Activated CD4-positive, alpha-beta T cell treated with anti-CD3 and anti-CD28 coated beads, Interleukin-2, amount 10 ng/mL, durations not matched to agents 24 days and 14 days (primary cell): Measurements from ENCODE around the gene EIF3I. TPM values are rescaled to one million over a fixed set of nuclear protein-coding genes. Genes with fewer than 3 reads are reported as not detected.

Source experiments
- DNase-seq: peaks from one replicate; pipeline ENCODE4 v3.0.0; 2022
- H3K27ac Mint-ChIP-seq: one replicate; pipeline ENCODE4 v1.8.0; 2022; ENCODE audit warnings: mild to moderate bottlenecking, mixed read lengths
- H3K27me3 Mint-ChIP-seq: one replicate; pipeline ENCODE4 v1.8.0; 2022; ENCODE audit warnings: mixed read lengths
- H3K36me3 Mint-ChIP-seq: one replicate; pipeline ENCODE4 v1.8.0; 2022; ENCODE audit warnings: low read depth, mild to moderate bottlenecking, mixed read lengths
- H3K4me1 Mint-ChIP-seq: one replicate; pipeline ENCODE4 v1.8.0; 2021; ENCODE audit warnings: mixed read lengths
- H3K4me3 Mint-ChIP-seq: one replicate; pipeline ENCODE4 v1.8.0; 2022; ENCODE audit warnings: mild to moderate bottlenecking, moderate library complexity, mixed read lengths
- H3K9me3 Mint-ChIP-seq: one replicate; pipeline ENCODE4 v1.8.0; 2021; ENCODE audit warnings: mixed read lengths
- intact Hi-C: fragments of 100-400 bp; cut with micrococcal nuclease; formaldehyde crosslinking; loops from one replicate; pipeline ENCODE4 v1.15.1; 2023
- total RNA-seq: library from RNA; stranded (reverse); gene quantifications from 2 replicates; pipeline ENCODE4 v1.2.3, GENCODE V29; 2022

EIF3I gene
- total RNA-seq, 1 donor from 2014 or later = 304 TPM

- intact Hi-C loops = no loop called here
- H3K27me3 Mint-ChIP-seq = no peaks in the 10 kb centered on the region
These were observed 34.4 kb upstream of the EIF3I start for GRCh38 chr1:32187850-32188249.

GRCh38 chr1:32192220-32192948, 29.8 kb upstream of the EIF3I start:
- Mint-ChIP-seq H3K27me3 (no peaks in the 10 kb centered on the region), H3K36me3 (peaks cover 86% of the 10 kb centered on the region), H3K4me1 (peaks cover 51% of the 10 kb centered on the region), H3K4me3 (no peak overlapping the region), H3K9me3 (no peaks in the 10 kb centered on the region), H3K27ac (no peak overlapping the region)
- intact Hi-C loops = no loop called here
- DNase-seq = no peak

More at GRCh38 chr1:32187850-32188249, 34.4 kb upstream of the EIF3I start:
- H3K4me1 Mint-ChIP-seq = peaks cover 38% of the 10 kb centered on the region
- H3K27ac Mint-ChIP-seq = no peak overlapping the region
- peaks cover 75% of the 10 kb centered on the region for H3K36me3 Mint-ChIP-seq
- no peak overlapping the region for H3K4me3 Mint-ChIP-seq
- no peak for DNase-seq
- H3K9me3 Mint-ChIP-seq = no peaks in the 10 kb centered on the region

GRCh38 chr1:32194984-32195383, 27.2 kb upstream of the EIF3I start:
- no peak overlapping the region for H3K27ac Mint-ChIP-seq
- no peaks in the 10 kb centered on the region for H3K9me3 Mint-ChIP-seq
- H3K4me3 Mint-ChIP-seq = peak overlapping the region; percentile 12
- peaks cover 64% of the 10 kb centered on the region for H3K4me1 Mint-ChIP-seq
- intact Hi-C loops = no loop called here
- DNase-seq = no peak
- H3K27me3 Mint-ChIP-seq = no peaks in the 10 kb centered on the region
- peaks cover 73% of the 10 kb centered on the region for H3K36me3 Mint-ChIP-seq

GRCh38 chr1:32195531-32195930, 26.7 kb upstream of the EIF3I start:
- Mint-ChIP-seq H3K4me3 (peak overlapping the region; percentile 51), H3K9me3 (no peaks in the 10 kb centered on the region), H3K27ac (no peak overlapping the region), H3K36me3 (peaks cover 72% of the 10 kb centered on the region), H3K4me1 (peaks cover 69% of the 10 kb centered on the region), H3K27me3 (no peaks in the 10 kb centered on the region)
- no peak for DNase-seq
- intact Hi-C loops = no loop called here

DNA sequence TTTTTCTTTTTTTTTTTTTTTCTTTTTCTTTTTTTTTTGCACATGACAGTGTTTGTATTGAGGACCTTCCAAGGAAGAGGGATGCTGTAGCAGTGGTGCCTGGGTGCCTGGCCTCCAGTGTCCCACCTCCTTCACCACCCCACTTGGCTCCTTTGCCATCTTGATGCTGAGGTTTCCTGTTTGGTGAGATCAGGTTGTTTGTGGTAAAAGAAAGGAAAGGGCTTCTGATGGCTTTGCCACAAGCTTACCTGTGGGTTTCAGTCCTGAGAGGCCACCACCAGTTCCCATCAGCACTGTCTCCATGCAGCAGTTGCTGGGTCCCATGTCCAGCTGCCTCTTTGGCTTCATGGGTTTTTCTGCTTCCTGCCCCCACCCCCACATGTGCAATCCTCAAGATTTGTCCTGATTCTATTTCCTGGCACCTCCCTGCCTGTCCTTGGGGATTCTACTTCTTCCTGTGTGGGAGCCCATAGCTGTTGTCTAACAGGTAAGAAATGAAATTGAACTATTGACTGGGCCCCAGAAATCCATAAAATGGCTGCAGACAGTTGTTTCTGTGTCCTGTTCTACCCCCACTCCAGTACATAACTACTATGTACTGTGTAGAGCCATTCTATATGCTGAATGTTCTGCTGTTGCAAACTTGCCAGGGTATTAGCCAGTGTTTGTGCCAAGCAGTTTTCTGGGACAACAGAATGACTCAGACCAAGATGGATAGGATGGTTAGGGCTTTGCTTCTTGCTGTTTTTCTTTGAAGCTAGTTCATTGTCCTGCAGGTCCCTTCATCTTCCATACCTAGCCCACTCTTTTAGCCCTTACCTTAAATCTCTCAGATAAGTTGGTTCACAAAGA, 26.0 kb upstream of the EIF3I start:
- Mint-ChIP-seq H3K36me3 (peaks cover 69% of the 10 kb centered on the region), H3K27me3 (no peaks in the 10 kb centered on the region), H3K9me3 (no peaks in the 10 kb centered on the region), H3K4me3 (peak overlapping the region; percentile 51), H3K4me1 (peaks cover 69% of the 10 kb centered on the region), H3K27ac (peak overlapping the region; percentile 78)
- peak; percentile 78 for DNase-seq
- intact Hi-C loops = no loop called here

DNA sequence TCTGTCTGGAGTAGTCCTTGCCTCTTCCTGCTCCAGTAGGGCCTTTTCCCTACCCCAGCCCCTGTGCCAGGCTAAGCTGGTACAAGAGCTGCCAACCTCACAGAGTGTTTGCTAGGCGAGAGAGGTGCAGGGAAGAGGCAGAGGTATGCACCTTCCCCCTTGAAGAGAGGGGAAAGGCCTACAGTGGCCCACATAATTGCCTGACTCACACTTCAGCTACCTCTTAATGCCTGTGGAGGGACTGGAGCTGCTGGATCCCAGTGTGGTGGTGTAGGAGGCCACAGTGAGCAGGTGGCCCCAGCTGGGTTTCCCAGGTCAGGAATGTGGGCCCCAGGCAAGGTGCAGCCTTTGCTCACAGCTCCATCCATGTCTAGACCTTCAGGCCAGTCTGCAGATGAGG, 25.1 kb upstream of the EIF3I start:
- no peak for DNase-seq
- intact Hi-C loops = no loop called here
- Mint-ChIP-seq H3K27me3 (no peaks in the 10 kb centered on the region), H3K4me1 (peaks cover 73% of the 10 kb centered on the region), H3K27ac (peak overlapping the region; percentile 45), H3K36me3 (peaks cover 66% of the 10 kb centered on the region), H3K9me3 (no peaks in the 10 kb centered on the region), H3K4me3 (peak overlapping the region; percentile 18)

- DNase-seq = no peak
- intact Hi-C loops = no loop called here
- Mint-ChIP-seq H3K36me3 (peaks cover 59% of the 10 kb centered on the region), H3K27me3 (no peaks in the 10 kb centered on the region), H3K4me3 (no peak overlapping the region), H3K4me1 (peaks cover 76% of the 10 kb centered on the region), H3K9me3 (no peaks in the 10 kb centered on the region), H3K27ac (peak overlapping the region; percentile 61)
These were observed 24.4 kb upstream of the EIF3I start for GRCh38 chr1:32197837-32198236.

- Mint-ChIP-seq H3K9me3 (no peaks in the 10 kb centered on the region), H3K27ac (peak overlapping the region; percentile 61), H3K4me1 (peaks cover 73% of the 10 kb centered on the region), H3K27me3 (no peaks in the 10 kb centered on the region), H3K4me3 (no peak overlapping the region), H3K36me3 (peaks cover 56% of the 10 kb centered on the region)
- no peak for DNase-seq
- intact Hi-C loops = no loop called here
These were observed 23.8 kb upstream of the EIF3I start for GRCh38 chr1:32198237-32199042.

DNA sequence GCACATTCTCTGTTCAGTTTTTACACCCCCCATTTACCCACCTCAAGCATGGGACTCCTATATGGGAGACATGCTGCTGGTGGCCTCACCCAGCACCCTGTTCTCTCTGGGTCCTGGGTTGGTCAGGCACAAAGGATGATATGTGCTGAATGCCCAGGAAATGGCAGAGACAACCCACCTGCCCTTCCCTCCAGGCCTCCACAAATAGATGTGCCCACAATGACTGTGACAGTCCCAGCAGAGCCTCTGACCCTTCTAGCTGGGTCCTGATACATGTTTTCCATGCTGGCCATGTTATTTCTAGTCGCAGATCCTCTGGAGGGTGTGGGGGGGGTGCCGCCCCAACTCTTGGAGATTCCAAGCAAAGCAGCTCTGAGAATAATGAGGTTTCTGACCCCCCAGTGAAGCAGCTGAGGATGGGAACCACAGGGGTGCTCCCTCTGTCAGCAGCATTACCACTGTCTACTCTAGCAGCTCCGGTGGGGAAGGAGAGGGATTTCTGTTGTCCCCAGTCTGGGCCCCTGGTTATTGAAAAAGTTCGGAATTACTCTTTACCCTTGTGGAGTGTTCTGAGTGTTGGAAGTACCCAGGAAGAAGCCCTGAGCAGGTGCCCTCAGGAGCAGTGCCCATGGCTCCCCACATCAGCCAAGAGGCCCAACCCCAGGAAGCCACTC, 23.0 kb upstream of the EIF3I start:
- intact Hi-C loops = no loop called here
- no peaks in the 10 kb centered on the region for H3K27me3 Mint-ChIP-seq
- no peak overlapping the region for H3K27ac Mint-ChIP-seq
- peak; percentile 59 for DNase-seq
- no peaks in the 10 kb centered on the region for H3K9me3 Mint-ChIP-seq
- H3K4me3 Mint-ChIP-seq = peak overlapping the region; percentile 90
- H3K36me3 Mint-ChIP-seq = peaks cover 55% of the 10 kb centered on the region
- peaks cover 73% of the 10 kb centered on the region for H3K4me1 Mint-ChIP-seq

DNA sequence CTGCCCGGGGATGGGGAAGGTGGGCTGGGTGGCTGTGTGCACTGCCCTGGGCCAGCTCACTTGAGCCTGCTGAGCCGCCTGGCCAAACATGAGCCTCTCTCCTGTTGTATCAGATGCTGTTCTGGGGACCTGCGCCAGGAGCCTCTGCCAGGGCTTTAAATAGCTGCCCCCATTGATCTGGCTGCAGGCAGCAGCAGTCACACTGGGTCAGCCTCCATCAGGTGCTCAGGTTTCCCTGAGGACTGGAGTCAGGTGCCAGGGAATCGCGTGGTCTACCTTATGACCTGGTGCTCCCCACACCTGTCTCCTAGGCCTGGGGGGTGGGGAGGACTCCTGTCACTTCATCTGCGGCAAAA, 22.5 kb upstream of the EIF3I start:
- H3K27ac Mint-ChIP-seq = peak overlapping the region; percentile 95
- intact Hi-C loops = loop anchor here (1.0 kb wide), 1 partner anchor 19 kb away; no protein-coding TSS in a partner anchor
- no peak for DNase-seq
- peaks cover 70% of the 10 kb centered on the region for H3K4me1 Mint-ChIP-seq
- H3K36me3 Mint-ChIP-seq = peaks cover 52% of the 10 kb centered on the region
- no peaks in the 10 kb centered on the region for H3K27me3 Mint-ChIP-seq
- H3K9me3 Mint-ChIP-seq = no peaks in the 10 kb centered on the region
- peak overlapping the region; percentile 90 for H3K4me3 Mint-ChIP-seq

DNA sequence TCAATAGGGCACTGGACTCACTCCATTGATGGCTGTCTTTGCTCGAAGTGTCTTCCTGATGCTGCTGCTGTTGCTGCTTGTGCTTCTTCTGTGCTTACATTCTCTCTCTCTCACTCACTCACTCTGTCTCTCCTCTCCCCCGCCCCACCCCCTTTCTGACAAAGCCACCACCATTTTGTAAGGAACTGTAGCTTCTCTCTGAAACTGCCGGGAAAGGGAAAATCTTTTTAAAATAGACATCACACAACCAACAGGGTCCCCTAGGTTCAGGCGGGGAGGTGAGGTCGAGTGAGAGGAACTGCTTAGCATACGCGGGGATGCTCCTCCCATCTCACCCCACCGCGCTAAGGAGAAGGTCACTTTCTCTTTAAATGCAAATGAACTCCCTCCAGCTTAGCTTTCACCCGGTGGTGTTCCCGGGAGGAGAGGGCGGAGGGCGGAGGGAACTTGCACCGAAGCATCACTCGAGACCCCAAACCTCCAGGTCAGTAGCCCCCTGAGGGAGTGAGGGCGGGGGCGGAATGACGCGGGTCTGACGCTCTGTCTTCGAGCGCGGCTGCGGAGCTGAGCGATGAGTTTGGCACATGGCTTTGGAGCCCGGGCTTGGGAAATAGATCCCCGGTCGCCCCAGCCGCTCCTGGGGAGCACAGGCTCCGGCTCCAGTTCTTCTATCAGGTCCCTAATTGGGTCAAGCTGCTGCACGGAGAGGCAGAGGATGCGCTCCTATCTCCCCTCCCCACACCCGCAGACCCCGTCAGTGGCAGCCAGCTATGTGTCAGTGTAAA, 21.8 kb upstream of the EIF3I start, which contains the start of gene CCDC28B:
TSS of gene CCDC28B (plus strand) at position 370 of the 785 bp plus-strand sequence. CDS start 1,341 bp downstream, outside the sequence.
- Mint-ChIP-seq H3K4me1 (peaks cover 62% of the 10 kb centered on the region), H3K9me3 (no peaks in the 10 kb centered on the region), H3K27ac (peak within 1 kb of the TSS; percentile 95), H3K36me3 (peaks cover 46% of the 10 kb centered on the region), H3K27me3 (no peaks in the 10 kb centered on the region), H3K4me3 (peak within 1 kb of the TSS; percentile 90)
- peak; percentile 89 for DNase-seq
- intact Hi-C loops = loop anchor here (1.0 kb wide), 1 partner anchor 20 kb away; no protein-coding TSS in a partner anchor

- H3K4me3 Mint-ChIP-seq = peak overlapping the region; percentile 90
- no peaks in the 10 kb centered on the region for H3K9me3 Mint-ChIP-seq
- H3K36me3 Mint-ChIP-seq = peaks cover 39% of the 10 kb centered on the region
- peaks cover 58% of the 10 kb centered on the region for H3K4me1 Mint-ChIP-seq
- H3K27me3 Mint-ChIP-seq = no peaks in the 10 kb centered on the region
- peak overlapping the region; percentile 95 for H3K27ac Mint-ChIP-seq
- peak; percentile 94 for DNase-seq
- intact Hi-C loops = no loop called here
These were observed 21.0 kb upstream of the EIF3I start for GRCh38 chr1:32201011-32201855.
